Keratinocyte (primary cell): ENCODE measurements around the gene BAG3.

Source experiments
- EZH2 ChIP-seq: IDR thresholded peaks from one replicate; pipeline ENCODE4 v1.6.1; 2012; ENCODE audit warnings: inconsistent platforms, mild to moderate bottlenecking, low read length, moderate library complexity
- TF ChIP-seq, protein P1 (sequence below), 3 experiments: IDR thresholded peaks in 1 of 3; conservative IDR thresholded peaks in 1 of 3; optimal IDR thresholded peaks in 1 of 3; 2 replicates in 2 of 3; 3 replicates in 1 of 3; pipeline versions ENCODE3 to v1.5.1; 2011; ENCODE audit warnings: low read length in 3 of 3, mild to moderate bottlenecking in 3 of 3, moderate library complexity in 2 of 3, control low read depth in 1 of 3, inconsistent platforms in 1 of 3; ENCODE audit not compliant: insufficient read depth in 2 of 3; ENCODE audit errors: extremely low read depth in 1 of 3

DNA sequence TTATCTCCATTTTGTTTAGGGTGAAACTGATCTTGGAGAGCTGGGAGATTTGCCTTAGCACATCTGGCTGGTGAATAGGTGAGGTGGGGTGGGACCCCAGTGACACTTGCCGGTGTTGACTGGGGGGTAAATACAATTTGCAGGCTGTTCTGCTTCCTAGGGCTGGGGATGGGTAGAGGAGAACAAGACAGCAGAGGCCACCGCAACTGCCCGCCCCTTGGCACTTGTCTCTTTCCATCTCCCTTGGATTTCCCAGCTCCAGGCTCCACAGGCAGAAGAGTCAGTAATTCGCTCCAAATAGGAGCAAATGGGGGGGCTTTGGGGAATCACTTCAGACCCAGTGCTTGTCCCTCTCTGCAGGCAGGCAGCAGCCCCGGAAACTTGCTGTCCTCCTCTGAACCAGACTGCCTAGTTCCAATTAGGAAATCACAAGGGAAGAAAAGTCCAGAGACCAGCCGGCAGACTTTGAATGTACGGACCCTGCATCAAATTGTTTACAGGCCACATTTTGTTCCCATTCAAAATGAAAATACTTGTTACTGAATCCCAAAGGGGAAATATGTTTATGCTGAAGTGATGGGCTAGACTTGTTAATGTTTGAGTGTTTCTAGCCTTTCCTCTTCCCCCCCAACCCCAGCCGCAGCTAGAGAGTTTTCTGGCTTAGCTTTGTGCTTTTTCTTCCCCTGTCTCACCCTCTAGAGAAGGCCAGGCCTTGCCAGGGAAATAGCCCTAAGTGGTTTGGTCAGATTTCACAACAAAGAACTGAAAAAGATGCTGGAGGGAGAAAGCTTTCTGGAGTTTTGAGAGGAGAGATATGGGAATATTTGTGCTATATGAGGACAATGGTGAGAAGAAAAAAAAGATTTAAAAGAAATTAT is 64.7 kb downstream of the BAG3 start:
- TF ChIP-seq EZH2, result no peak
- TF ChIP-seq, protein P1, sequence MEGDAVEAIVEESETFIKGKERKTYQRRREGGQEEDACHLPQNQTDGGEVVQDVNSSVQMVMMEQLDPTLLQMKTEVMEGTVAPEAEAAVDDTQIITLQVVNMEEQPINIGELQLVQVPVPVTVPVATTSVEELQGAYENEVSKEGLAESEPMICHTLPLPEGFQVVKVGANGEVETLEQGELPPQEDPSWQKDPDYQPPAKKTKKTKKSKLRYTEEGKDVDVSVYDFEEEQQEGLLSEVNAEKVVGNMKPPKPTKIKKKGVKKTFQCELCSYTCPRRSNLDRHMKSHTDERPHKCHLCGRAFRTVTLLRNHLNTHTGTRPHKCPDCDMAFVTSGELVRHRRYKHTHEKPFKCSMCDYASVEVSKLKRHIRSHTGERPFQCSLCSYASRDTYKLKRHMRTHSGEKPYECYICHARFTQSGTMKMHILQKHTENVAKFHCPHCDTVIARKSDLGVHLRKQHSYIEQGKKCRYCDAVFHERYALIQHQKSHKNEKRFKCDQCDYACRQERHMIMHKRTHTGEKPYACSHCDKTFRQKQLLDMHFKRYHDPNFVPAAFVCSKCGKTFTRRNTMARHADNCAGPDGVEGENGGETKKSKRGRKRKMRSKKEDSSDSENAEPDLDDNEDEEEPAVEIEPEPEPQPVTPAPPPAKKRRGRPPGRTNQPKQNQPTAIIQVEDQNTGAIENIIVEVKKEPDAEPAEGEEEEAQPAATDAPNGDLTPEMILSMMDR (optimal IDR thresholded peaks at IDR 0.05 in 1 of 3, IDR thresholded peaks at IDR 0.05 in 1 of 3, conservative IDR thresholded peaks at IDR 0.05 in 1 of 3; ENCODE audit: extremely low read depth in 1 of 3, insufficient read depth in 2 of 3, low read length in 3 of 3), result no peak
